ENCODE measurements around the gene DENND5B.
"Not testable (repeated sequence)": the region's sequence is repeated elsewhere in the genome, so short reads cannot be mapped to it uniquely, and the experiment has no call there.

DENND5B gene

GRCh38 chr12:31590642-31591379, at the start of gene DENND5B:
DENND5B (minus strand) TSS chr12:31591136; CDS start chr12:31590832, 304 bp downstream.
- DNase-seq (ENCODE audit: low read depth), result peak; percentile 42

GRCh38 chr12:31634620-31635019, 43.7 kb upstream of the DENND5B start:
- DNase-seq (ENCODE audit: low read depth), result no peak

GRCh38 chr12:31633464-31633863, 42.5 kb upstream of the DENND5B start:
- DNase-seq (ENCODE audit: low read depth), result no peak

- DNase-seq (ENCODE audit: low read depth), result no peak
Measured at GRCh38 chr12:31631809-31632208, 40.9 kb upstream of the DENND5B start.

- DNase-seq (ENCODE audit: low read depth), result no peak
Measured at GRCh38 chr12:31631023-31631724, 40.2 kb upstream of the DENND5B start.

- DNase-seq (ENCODE audit: low read depth), result peak; percentile 49
Measured at GRCh38 chr12:31629756-31630732, 39.1 kb upstream of the DENND5B start.

- no peak for DNase-seq (ENCODE audit: low read depth)
Measured at GRCh38 chr12:31627456-31628054, 36.6 kb upstream of the DENND5B start.

GRCh38 chr12:31626270-31626995, 35.5 kb upstream of the DENND5B start:
- no peak for DNase-seq (ENCODE audit: low read depth)

- no peak for DNase-seq (ENCODE audit: low read depth)
Measured at GRCh38 chr12:31622038-31622437, 31.1 kb upstream of the DENND5B start.

- no peak for DNase-seq (ENCODE audit: low read depth)
Measured at GRCh38 chr12:31620311-31620710, 29.4 kb upstream of the DENND5B start.

- no peak for DNase-seq (ENCODE audit: low read depth)
Measured at GRCh38 chr12:31618228-31619025, 27.5 kb upstream of the DENND5B start.

- no peak for DNase-seq (ENCODE audit: low read depth)
Measured at GRCh38 chr12:31612819-31613218, 21.9 kb upstream of the DENND5B start.

- not testable (repeated sequence) for DNase-seq (ENCODE audit: low read depth)
Measured at GRCh38 chr12:31608299-31608698, 17.4 kb upstream of the DENND5B start.

- DNase-seq (ENCODE audit: low read depth), result no peak
Measured at GRCh38 chr12:31605531-31605930, 14.6 kb upstream of the DENND5B start.

GRCh38 chr12:31603546-31604009, 12.6 kb upstream of the DENND5B start:
- no peak for DNase-seq (ENCODE audit: low read depth)

- DNase-seq (ENCODE audit: low read depth), result no peak
Measured at GRCh38 chr12:31600750-31601149, 9.8 kb upstream of the DENND5B start.

GRCh38 chr12:31600252-31600651, 9.3 kb upstream of the DENND5B start:
- DNase-seq (ENCODE audit: low read depth), result no peak

GRCh38 chr12:31599053-31599452, 8.1 kb upstream of the DENND5B start:
- DNase-seq (ENCODE audit: low read depth), result no peak

GRCh38 chr12:31597066-31597465, 6.1 kb upstream of the DENND5B start:
- no peak for DNase-seq (ENCODE audit: low read depth)

- no peak for DNase-seq (ENCODE audit: low read depth)
Measured at GRCh38 chr12:31594681-31595080, 3.7 kb upstream of the DENND5B start.
